Measurements from ENCODE around the gene SLAIN1.

SLAIN1 gene

GRCh38 chr13:77703408-77703807, 5.9 kb downstream of the SLAIN1 start:
- Histone ChIP-seq H3K4me1 (ENCODE audit: control insufficient read depth in 2 of 2, insufficient read depth in 2 of 2, low read length in 2 of 2) (peaks cover 4 to 7% of the 10 kb centered on the region in 2 donors), H3K27ac (ENCODE audit: low read depth in 2 of 2, low read length in 2 of 2) (no peak overlapping the region), H3K36me3 (ENCODE audit: control insufficient read depth in 2 of 2, insufficient read depth in 2 of 2, low read length in 2 of 2) (no peaks in the 10 kb centered on the region), H3K9ac (ENCODE audit: low read depth in 1 of 2, low read length in 2 of 2) (no peak overlapping the region), H3K9me3 (ENCODE audit: control insufficient read depth in 2 of 2, low read length in 2 of 2) (no peaks in the 10 kb centered on the region), H3K4me3 (ENCODE audit: low read length in 2 of 2) (no peak overlapping the region), H3K27me3 (ENCODE audit: control insufficient read depth in 2 of 2, insufficient read depth in 2 of 2, low read length in 2 of 2) (peaks cover 3 to 15% of the 10 kb centered on the region in 2 donors)

GRCh38 chr13:77714119-77714755, 16.8 kb downstream of the SLAIN1 start:
- Histone ChIP-seq H3K9me3 (ENCODE audit: control insufficient read depth in 2 of 2, low read length in 2 of 2) (no peaks in the 10 kb centered on the region), H3K27ac (ENCODE audit: low read depth in 2 of 2, low read length in 2 of 2) (no peak overlapping the region), H3K4me1 (ENCODE audit: control insufficient read depth in 2 of 2, insufficient read depth in 2 of 2, low read length in 2 of 2) (no peaks in the 10 kb centered on the region)

DNA sequence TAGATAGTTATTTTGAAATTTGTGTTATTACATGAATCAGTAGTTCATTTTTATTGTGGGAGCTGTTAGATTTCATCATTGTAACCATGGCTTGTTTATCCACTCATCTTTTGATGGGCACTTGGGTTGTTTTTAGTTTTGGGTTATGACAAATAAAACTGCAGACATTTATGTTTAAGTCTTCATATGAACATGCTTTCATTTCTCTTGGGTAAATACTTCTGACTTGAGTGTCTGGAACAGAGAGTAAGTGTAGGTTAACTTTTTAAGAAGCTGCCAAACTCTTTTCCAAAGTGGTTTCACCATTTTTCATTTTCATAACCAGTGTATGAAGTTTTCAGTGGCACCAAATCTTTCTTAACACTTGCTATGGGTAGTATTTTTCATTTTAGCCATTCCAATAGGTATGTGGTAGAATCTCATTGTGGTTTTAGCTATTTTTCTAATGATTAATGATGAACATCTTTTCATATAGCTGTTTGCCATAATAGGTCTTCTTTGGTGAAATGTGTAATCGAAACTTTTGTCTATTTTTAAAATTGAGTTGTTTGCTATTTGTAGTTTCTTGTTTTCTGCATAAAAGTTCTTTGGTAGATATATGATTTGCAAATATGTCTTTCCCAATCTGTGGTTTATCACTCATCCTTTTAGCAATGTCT, 17.9 kb downstream of the SLAIN1 start:
- H3K27me3 ChIP-seq (ENCODE audit: control insufficient read depth in 2 of 2, insufficient read depth in 2 of 2, low read length in 2 of 2) = no peaks in the 10 kb centered on the region
- no peaks in the 10 kb centered on the region for H3K4me1 ChIP-seq (ENCODE audit: control insufficient read depth in 2 of 2, insufficient read depth in 2 of 2, low read length in 2 of 2)
- no peak overlapping the region for H3K4me3 ChIP-seq (ENCODE audit: low read length in 2 of 2)
- H3K27ac ChIP-seq (ENCODE audit: low read depth in 2 of 2, low read length in 2 of 2) = no peak overlapping the region
- H3K9me3 ChIP-seq (ENCODE audit: control insufficient read depth in 2 of 2, low read length in 2 of 2) = no peaks in the 10 kb centered on the region
- H3K36me3 ChIP-seq (ENCODE audit: control insufficient read depth in 2 of 2, insufficient read depth in 2 of 2, low read length in 2 of 2) = no peaks in the 10 kb centered on the region
- H3K9ac ChIP-seq (ENCODE audit: low read depth in 1 of 2, low read length in 2 of 2) = no peak overlapping the region

More at GRCh38 chr13:77714119-77714755, 16.8 kb downstream of the SLAIN1 start:
- Histone ChIP-seq H3K9ac (ENCODE audit: low read depth in 1 of 2, low read length in 2 of 2) (no peak overlapping the region), H3K4me3 (ENCODE audit: low read length in 2 of 2) (no peak overlapping the region), H3K27me3 (ENCODE audit: control insufficient read depth in 2 of 2, insufficient read depth in 2 of 2, low read length in 2 of 2) (no peaks in the 10 kb centered on the region), H3K36me3 (ENCODE audit: control insufficient read depth in 2 of 2, insufficient read depth in 2 of 2, low read length in 2 of 2) (no peaks in the 10 kb centered on the region)

- H3K36me3 ChIP-seq (ENCODE audit: control insufficient read depth in 2 of 2, insufficient read depth in 2 of 2, low read length in 2 of 2) = no peaks in the 10 kb centered on the region
- no peaks in the 10 kb centered on the region for H3K27me3 ChIP-seq (ENCODE audit: control insufficient read depth in 2 of 2, insufficient read depth in 2 of 2, low read length in 2 of 2)
- H3K27ac ChIP-seq (ENCODE audit: low read depth in 2 of 2, low read length in 2 of 2) = no peak overlapping the region
- H3K9ac ChIP-seq (ENCODE audit: low read depth in 1 of 2, low read length in 2 of 2) = no peak overlapping the region
- H3K4me1 ChIP-seq (ENCODE audit: control insufficient read depth in 2 of 2, insufficient read depth in 2 of 2, low read length in 2 of 2) = no peaks in the 10 kb centered on the region
- no peak overlapping the region for H3K4me3 ChIP-seq (ENCODE audit: low read length in 2 of 2)
- H3K9me3 ChIP-seq (ENCODE audit: control insufficient read depth in 2 of 2, low read length in 2 of 2) = no peaks in the 10 kb centered on the region
These were observed 19.2 kb downstream of the SLAIN1 start for GRCh38 chr13:77716692-77717091.

DNA sequence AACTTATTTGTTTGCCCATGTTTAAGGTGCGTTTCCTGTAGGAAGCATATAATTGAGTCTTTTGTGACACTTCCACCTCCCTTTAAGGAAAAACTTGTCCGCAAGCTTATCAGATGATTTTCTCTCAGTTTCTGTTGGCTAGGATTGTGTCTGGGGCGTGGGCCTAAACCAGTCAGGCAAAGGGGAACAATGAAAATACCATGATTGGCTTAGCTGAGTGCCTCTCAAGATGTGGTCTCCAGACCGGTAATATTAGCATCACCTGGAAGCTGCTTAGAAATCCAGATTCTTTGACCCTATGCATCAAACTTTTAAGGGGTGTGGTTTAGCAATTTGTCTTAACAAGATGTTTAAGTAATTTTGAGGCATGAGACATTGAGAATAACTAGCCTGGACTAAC, 20.0 kb downstream of the SLAIN1 start:
- Histone ChIP-seq H3K36me3 (ENCODE audit: control insufficient read depth in 2 of 2, insufficient read depth in 2 of 2, low read length in 2 of 2) (no peaks in the 10 kb centered on the region), H3K4me1 (ENCODE audit: control insufficient read depth in 2 of 2, insufficient read depth in 2 of 2, low read length in 2 of 2) (no peaks in the 10 kb centered on the region), H3K9me3 (ENCODE audit: control insufficient read depth in 2 of 2, low read length in 2 of 2) (no peaks in the 10 kb centered on the region), H3K9ac (ENCODE audit: low read depth in 1 of 2, low read length in 2 of 2) (no peak overlapping the region), H3K27ac (ENCODE audit: low read depth in 2 of 2, low read length in 2 of 2) (no peak overlapping the region), H3K4me3 (ENCODE audit: low read length in 2 of 2) (no peak overlapping the region), H3K27me3 (ENCODE audit: control insufficient read depth in 2 of 2, insufficient read depth in 2 of 2, low read length in 2 of 2) (no peaks in the 10 kb centered on the region)

DNA sequence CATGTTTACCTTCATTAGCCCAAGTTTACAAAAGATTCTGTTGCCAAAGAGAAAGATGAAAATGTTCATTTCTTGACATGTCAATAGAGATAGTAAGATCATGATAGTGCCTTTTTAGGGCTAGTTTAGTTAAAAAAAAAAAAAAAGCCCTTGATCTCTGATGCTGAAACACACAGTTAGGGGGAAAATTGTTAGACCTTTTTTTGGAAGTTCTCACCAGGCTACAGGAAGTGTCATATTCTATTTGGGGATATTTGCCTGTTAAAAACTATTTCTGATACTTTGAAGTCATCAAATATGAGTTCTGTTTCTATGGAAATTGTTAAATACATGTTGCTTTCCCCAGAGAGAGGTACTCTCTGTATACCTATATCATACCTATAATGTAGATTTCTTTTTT, 21.6 kb downstream of the SLAIN1 start:
- Histone ChIP-seq H3K27me3 (ENCODE audit: control insufficient read depth in 2 of 2, insufficient read depth in 2 of 2, low read length in 2 of 2) (no peaks in the 10 kb centered on the region), H3K4me3 (ENCODE audit: low read length in 2 of 2) (no peak overlapping the region), H3K4me1 (ENCODE audit: control insufficient read depth in 2 of 2, insufficient read depth in 2 of 2, low read length in 2 of 2) (no peaks in the 10 kb centered on the region), H3K27ac (ENCODE audit: low read depth in 2 of 2, low read length in 2 of 2) (no peak overlapping the region), H3K9me3 (ENCODE audit: control insufficient read depth in 2 of 2, low read length in 2 of 2) (no peaks in the 10 kb centered on the region), H3K36me3 (ENCODE audit: control insufficient read depth in 2 of 2, insufficient read depth in 2 of 2, low read length in 2 of 2) (no peaks in the 10 kb centered on the region), H3K9ac (ENCODE audit: low read depth in 1 of 2, low read length in 2 of 2) (no peak overlapping the region)

GRCh38 chr13:77720988-77721387, 23.5 kb downstream of the SLAIN1 start:
- Histone ChIP-seq H3K27ac (ENCODE audit: low read depth in 2 of 2, low read length in 2 of 2) (no peak overlapping the region), H3K9me3 (ENCODE audit: control insufficient read depth in 2 of 2, low read length in 2 of 2) (no peaks in the 10 kb centered on the region), H3K9ac (ENCODE audit: low read depth in 1 of 2, low read length in 2 of 2) (no peak overlapping the region), H3K27me3 (ENCODE audit: control insufficient read depth in 2 of 2, insufficient read depth in 2 of 2, low read length in 2 of 2) (no peaks in the 10 kb centered on the region), H3K4me1 (ENCODE audit: control insufficient read depth in 2 of 2, insufficient read depth in 2 of 2, low read length in 2 of 2) (no peaks in the 10 kb centered on the region), H3K36me3 (ENCODE audit: control insufficient read depth in 2 of 2, insufficient read depth in 2 of 2, low read length in 2 of 2) (no peaks in the 10 kb centered on the region), H3K4me3 (ENCODE audit: low read length in 2 of 2) (no peak overlapping the region)

- Histone ChIP-seq H3K27ac (ENCODE audit: low read depth in 2 of 2, low read length in 2 of 2) (no peak overlapping the region), H3K27me3 (ENCODE audit: control insufficient read depth in 2 of 2, insufficient read depth in 2 of 2, low read length in 2 of 2) (no peaks in the 10 kb centered on the region), H3K9me3 (ENCODE audit: control insufficient read depth in 2 of 2, low read length in 2 of 2) (no peaks in the 10 kb centered on the region), H3K4me3 (ENCODE audit: low read length in 2 of 2) (no peak overlapping the region), H3K36me3 (ENCODE audit: control insufficient read depth in 2 of 2, insufficient read depth in 2 of 2, low read length in 2 of 2) (no peaks in the 10 kb centered on the region), H3K9ac (ENCODE audit: low read depth in 1 of 2, low read length in 2 of 2) (no peak overlapping the region), H3K4me1 (ENCODE audit: control insufficient read depth in 2 of 2, insufficient read depth in 2 of 2, low read length in 2 of 2) (no peaks in the 10 kb centered on the region)
These were observed 26.6 kb downstream of the SLAIN1 start for GRCh38 chr13:77724092-77724491.

- no peak overlapping the region for H3K4me3 ChIP-seq (ENCODE audit: low read length in 2 of 2)
- H3K4me1 ChIP-seq (ENCODE audit: control insufficient read depth in 2 of 2, insufficient read depth in 2 of 2, low read length in 2 of 2) = no peaks in the 10 kb centered on the region
- H3K27ac ChIP-seq (ENCODE audit: low read depth in 2 of 2, low read length in 2 of 2) = no peak overlapping the region
- H3K9me3 ChIP-seq (ENCODE audit: control insufficient read depth in 2 of 2, low read length in 2 of 2) = no peaks in the 10 kb centered on the region
- no peak overlapping the region for H3K9ac ChIP-seq (ENCODE audit: low read depth in 1 of 2, low read length in 2 of 2)
- H3K36me3 ChIP-seq (ENCODE audit: control insufficient read depth in 2 of 2, insufficient read depth in 2 of 2, low read length in 2 of 2) = no peaks in the 10 kb centered on the region
- H3K27me3 ChIP-seq (ENCODE audit: control insufficient read depth in 2 of 2, insufficient read depth in 2 of 2, low read length in 2 of 2) = no peaks in the 10 kb centered on the region
These were observed 27.6 kb downstream of the SLAIN1 start for GRCh38 chr13:77725071-77725470.

DNA sequence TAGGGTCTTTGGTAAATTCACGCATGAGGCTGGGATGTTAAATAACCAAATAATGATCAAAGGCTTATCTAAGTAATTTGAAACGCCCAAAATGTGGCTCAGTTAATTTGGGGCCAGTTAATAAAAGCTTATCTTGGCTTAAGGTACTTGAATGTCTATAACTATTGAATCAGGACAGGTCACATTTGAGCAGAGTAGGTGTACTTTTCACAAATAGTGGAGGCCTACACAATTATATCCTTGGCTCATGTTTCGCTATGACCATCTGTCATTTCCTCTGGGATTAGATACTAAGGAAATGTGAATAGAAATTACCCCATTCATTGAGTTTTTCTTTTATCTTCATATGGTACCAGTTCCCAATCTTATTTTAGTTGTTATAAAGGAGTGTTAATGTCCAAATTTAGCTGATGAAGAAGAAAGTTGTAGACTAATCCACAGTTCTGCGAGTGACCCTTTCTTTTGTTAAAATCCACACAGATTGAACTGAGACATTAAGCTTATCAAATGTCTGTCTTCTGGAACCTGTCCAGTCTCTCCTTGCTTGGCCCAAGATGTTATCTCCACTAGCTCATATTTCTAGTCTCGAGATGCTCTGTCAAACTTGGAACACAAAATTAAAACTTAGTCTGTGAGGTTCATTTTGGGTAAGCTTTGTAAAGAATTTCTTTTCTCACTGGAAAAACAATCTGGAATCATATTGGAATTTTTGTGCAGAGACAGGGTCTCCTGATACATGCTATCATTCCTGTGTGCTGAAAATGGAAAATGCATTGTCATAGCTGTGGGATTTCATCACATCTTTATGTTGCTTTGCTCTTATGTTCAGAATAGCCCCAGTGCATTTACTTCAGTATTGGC, 31.0 kb downstream of the SLAIN1 start:
- Histone ChIP-seq H3K27ac (ENCODE audit: low read depth in 2 of 2, low read length in 2 of 2) (no peak overlapping the region), H3K27me3 (ENCODE audit: control insufficient read depth in 2 of 2, insufficient read depth in 2 of 2, low read length in 2 of 2) (no peaks in the 10 kb centered on the region), H3K36me3 (ENCODE audit: control insufficient read depth in 2 of 2, insufficient read depth in 2 of 2, low read length in 2 of 2) (no peaks in the 10 kb centered on the region), H3K4me1 (ENCODE audit: control insufficient read depth in 2 of 2, insufficient read depth in 2 of 2, low read length in 2 of 2) (no peaks in the 10 kb centered on the region), H3K4me3 (ENCODE audit: low read length in 2 of 2) (no peak overlapping the region), H3K9me3 (ENCODE audit: control insufficient read depth in 2 of 2, low read length in 2 of 2) (no peaks in the 10 kb centered on the region), H3K9ac (ENCODE audit: low read depth in 1 of 2, low read length in 2 of 2) (no peak overlapping the region)
